Fibroblast of villous mesenchyme (primary cell): ENCODE results near the gene UPF3A. TPM values are rescaled to one million over a fixed set of nuclear protein-coding genes. Genes with fewer than 3 reads are reported as not detected.

Source experiments
- DNase-seq: peaks from one replicate; pipeline ENCODE4 v3.0.0-alpha.2; 2010; ENCODE audit warnings: low read depth
- H3K4me3 ChIP-seq: 2 replicates; pipeline ENCODE4 v1.5.1; 2011; ENCODE audit warnings: low read depth, mild to moderate bottlenecking, low read length
- total RNA-seq: library from RNA; depleted of rRNA; stranded (reverse); fragments of >200 nt; gene quantifications from 2 replicates; pipeline ENCODE4 v1.2.3, GENCODE V29; 2012
- TF ChIP-seq, protein P1 (sequence below): IDR thresholded peaks from 2 replicates; pipeline ENCODE4 v1.5.1; 2012; ENCODE audit warnings: low read depth, mild to moderate bottlenecking, low read length; ENCODE audit not compliant: insufficient read depth

Gene UPF3A
- total RNA-seq, 1 donor = 20.7 TPM

DNA sequence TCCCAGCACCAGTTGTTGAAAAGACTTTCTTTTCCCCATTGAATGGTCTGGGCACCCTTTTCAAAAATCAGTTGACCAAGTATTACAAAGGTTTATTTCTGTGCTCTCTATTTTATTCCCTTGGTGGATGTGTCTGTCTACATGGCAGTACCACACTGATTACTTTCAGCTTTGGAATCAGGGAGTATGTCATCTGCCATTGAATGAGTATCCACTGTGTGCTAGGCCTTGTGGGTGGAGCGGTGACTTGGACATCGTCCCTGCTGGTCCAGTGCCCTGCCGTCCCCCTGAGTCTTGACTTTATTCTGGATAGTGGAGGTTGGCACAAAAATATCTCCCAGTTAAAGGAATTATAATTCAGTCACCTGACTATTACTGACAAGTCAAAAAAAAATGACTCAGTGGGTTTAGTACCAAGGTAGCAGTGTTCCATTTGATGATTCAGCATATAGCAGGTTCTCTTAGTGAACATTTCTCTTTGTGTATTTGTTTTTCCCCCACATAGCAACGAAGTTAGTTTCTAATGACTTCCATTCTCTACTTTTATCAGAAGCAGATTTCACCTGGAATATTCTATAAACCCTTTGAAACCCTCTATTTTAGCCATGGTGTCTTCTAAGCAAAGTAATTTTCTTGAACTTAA, 3.9 kb downstream of the UPF3A start:
- DNase-seq = no peak
- TF ChIP-seq, protein P1, sequence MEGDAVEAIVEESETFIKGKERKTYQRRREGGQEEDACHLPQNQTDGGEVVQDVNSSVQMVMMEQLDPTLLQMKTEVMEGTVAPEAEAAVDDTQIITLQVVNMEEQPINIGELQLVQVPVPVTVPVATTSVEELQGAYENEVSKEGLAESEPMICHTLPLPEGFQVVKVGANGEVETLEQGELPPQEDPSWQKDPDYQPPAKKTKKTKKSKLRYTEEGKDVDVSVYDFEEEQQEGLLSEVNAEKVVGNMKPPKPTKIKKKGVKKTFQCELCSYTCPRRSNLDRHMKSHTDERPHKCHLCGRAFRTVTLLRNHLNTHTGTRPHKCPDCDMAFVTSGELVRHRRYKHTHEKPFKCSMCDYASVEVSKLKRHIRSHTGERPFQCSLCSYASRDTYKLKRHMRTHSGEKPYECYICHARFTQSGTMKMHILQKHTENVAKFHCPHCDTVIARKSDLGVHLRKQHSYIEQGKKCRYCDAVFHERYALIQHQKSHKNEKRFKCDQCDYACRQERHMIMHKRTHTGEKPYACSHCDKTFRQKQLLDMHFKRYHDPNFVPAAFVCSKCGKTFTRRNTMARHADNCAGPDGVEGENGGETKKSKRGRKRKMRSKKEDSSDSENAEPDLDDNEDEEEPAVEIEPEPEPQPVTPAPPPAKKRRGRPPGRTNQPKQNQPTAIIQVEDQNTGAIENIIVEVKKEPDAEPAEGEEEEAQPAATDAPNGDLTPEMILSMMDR = no peak
- H3K4me3 ChIP-seq = no peak overlapping the region

DNA sequence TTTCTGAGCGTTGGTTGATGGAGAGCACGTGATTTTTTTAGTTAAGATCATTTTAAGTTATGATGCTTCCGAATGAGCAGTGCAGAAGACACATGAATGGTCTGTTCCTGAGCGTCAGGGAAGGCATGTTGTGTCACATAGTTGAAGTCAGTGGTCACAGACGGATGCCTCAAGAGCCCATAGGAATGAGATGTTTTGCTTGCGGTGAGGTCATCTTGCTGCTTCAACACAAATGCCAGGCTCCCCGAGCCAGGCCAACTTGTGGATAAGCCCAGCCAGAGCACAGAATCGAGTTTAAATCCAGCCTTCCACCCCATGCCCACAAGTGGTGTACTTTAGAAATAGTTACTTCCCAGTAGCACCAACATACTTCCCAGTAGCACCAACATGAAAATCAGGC, 5.4 kb downstream of the UPF3A start:
- H3K4me3 ChIP-seq = no peak overlapping the region
- TF ChIP-seq, protein P1 = no peak
- DNase-seq = no peak

- DNase-seq = no peak
- H3K4me3 ChIP-seq = no peak overlapping the region
- TF ChIP-seq, protein P1 = no peak
These were observed 6.8 kb downstream of the UPF3A start for GRCh38 chr13:114288157-114288591.

GRCh38 chr13:114296448-114296847, 15.0 kb downstream of the UPF3A start:
- H3K4me3 ChIP-seq = no peak overlapping the region
- TF ChIP-seq, protein P1 = no peak
- no peak for DNase-seq

DNA sequence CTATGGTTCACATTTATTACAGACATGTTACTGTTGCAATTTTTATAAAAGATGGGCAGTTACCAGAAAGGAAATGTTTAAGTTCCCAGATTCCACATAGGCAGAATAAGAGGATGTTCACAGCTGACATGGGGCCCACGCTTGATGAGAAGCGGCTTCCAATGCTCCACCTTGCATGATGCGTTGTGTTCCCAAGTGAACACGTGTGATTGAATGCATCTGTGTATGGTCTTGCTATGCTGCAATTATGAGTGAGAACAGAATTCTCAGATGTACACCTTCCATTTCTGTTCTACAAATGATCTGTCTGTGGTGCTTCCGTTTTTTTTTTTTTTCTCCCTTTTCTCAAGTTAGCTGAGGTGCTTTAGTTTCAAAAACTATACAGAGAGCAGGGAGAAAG, 15.5 kb downstream of the UPF3A start:
- TF ChIP-seq, protein P1 = no peak
- no peak for DNase-seq
- H3K4me3 ChIP-seq = no peak overlapping the region

- TF ChIP-seq, protein P1 = no peak
These were observed 17.5 kb downstream of the UPF3A start for GRCh38 chr13:114298866-114299265.

GRCh38 chr13:114299604-114300305, 18.4 kb downstream of the UPF3A start:
- H3K4me3 ChIP-seq = no peak overlapping the region
- TF ChIP-seq, protein P1 = no peak
- no peak for DNase-seq

More at GRCh38 chr13:114298866-114299265, 17.5 kb downstream of the UPF3A start:
- H3K4me3 ChIP-seq = no peak overlapping the region
- DNase-seq = no peak
